ENCODE data around the gene ELF5. TPM values are rescaled to one million over a fixed set of nuclear protein-coding genes. Genes with fewer than 3 reads are reported as not detected.

Gene ELF5
- total and polyA plus RNA-seq, 10 of the 15 experiments (the other 5 are each of a cell fraction or from before 2014, with no cell fraction given) = not detected

GRCh38 chr11:34492806-34493414, 20.7 kb downstream of the ELF5 start:
- Histone ChIP-seq H2AFZ (ENCODE audit: control insufficient read depth, low read depth, low read length) (no peak overlapping the region), H3K79me2 (ENCODE audit: control insufficient read depth, insufficient read depth, low read length) (no peaks in the 10 kb centered on the region), H3K9me3 (replicated peaks; ENCODE audit: control insufficient read depth, insufficient read depth, low read length) (no peaks in the 10 kb centered on the region), H3K27me3 (replicated peaks in 1 of 2; ENCODE audit: control insufficient read depth in 2 of 2, insufficient read depth in 2 of 2, low read length in 1 of 2) (no peaks in the 10 kb centered on the region; a peak in 2 of 4 replicates), H4K20me1 (ENCODE audit: control insufficient read depth, insufficient read depth) (no peaks in the 10 kb centered on the region), H3K4me1 (ENCODE audit: control insufficient read depth, insufficient read depth, low read length) (peaks cover 4% of the 10 kb centered on the region; the same call in 1 of the 2 replicates), H3K9ac (ENCODE audit: control insufficient read depth, insufficient read depth, low read length) (no peak overlapping the region), H3K4me2 (ENCODE audit: control insufficient read depth, insufficient read depth) (no peak overlapping the region), H3K4me3 (no peak overlapping the region), H3K36me3 (ENCODE audit: control insufficient read depth in 2 of 2, insufficient read depth in 2 of 2, low read length in 1 of 2) (no peaks in the 10 kb centered on the region), H3K27ac (ENCODE audit: control insufficient read depth, insufficient read depth) (no peak overlapping the region)
- POLR2A ChIA-PET = no interaction called here
- TF ChIP-seq ZNF24 (IDR thresholded peaks at IDR 0.05) (no peak), ZNF207 (IDR thresholded peaks at IDR 0.05; ENCODE audit: borderline replicate concordance) (no peak), ZBTB33 (IDR thresholded peaks at IDR 0.05) (no peak), HSF1 (IDR thresholded peaks at IDR 0.05; ENCODE audit: low read depth, low read length) (no peak), CREB1 (IDR thresholded peaks at IDR 0.05; ENCODE audit: low read depth) (no peak), CTCF (IDR thresholded peaks at IDR 0.05 in 2 of 3, conservative IDR thresholded peaks at IDR 0.05 in 1 of 3; ENCODE audit: control insufficient read depth in 2 of 3, extremely low read depth in 1 of 3, insufficient read depth in 1 of 3, low read depth in 3 of 3, low read length in 3 of 3) (peak; percentile 54 to 81 (median 64); a peak in 5 of 6 replicates), RAD21 (IDR thresholded peaks at IDR 0.05; ENCODE audit: insufficient read depth, low read depth, low read length) (peak; percentile 82), SMC3 (IDR thresholded peaks at IDR 0.05; ENCODE audit: borderline replicate concordance, low read length) (peak; percentile 69; the same call in 1 of the 2 replicates)
- RAD21 ChIA-PET (ENCODE audit: unreplicated experiment) = interaction anchor here (1.0 to 1.7 kb wide), 4 partner anchors 125 to 486 kb away, joined by 3 to 17 read pairs (median 6); no protein-coding TSS in a partner anchor
- intact Hi-C loops (cut with micrococcal nuclease; ENCODE audit: unreplicated experiment) (loop anchor here (1.0 to 10.0 kb wide), 4 partner anchors 127 to 638 kb away; no protein-coding TSS in a partner anchor), in situ Hi-C loops (cut with MboI) (loop anchor here (5.0 to 25.0 kb wide), 3 partner anchors 126 to 648 kb away; no protein-coding TSS in a partner anchor)
- WGBS (ENCODE audit: insufficient coverage, insufficient replicate concordance, low lambda C conversion rate, missing lambda C conversion rate) = 25% methylated on average over 8 of the region's 8 CpGs
- SMC1A ChIA-PET (ENCODE audit: uncharacterized antibody, unreplicated experiment) = interaction anchor here (0.8 to 3.4 kb wide), 10 partner anchors 18 to 319 kb away, joined by 3 to 34 read pairs (median 3); partner anchors contain the start of gene CAT
- no TSS peak for BruUV-seq (replicated peaks)
- ATAC-seq (peak; percentile 77), DNase-seq (ENCODE audit: low read depth, low spot score) (no peak), FAIRE-seq (peak; percentile 78)
- CTCF ChIA-PET = interaction anchor here (0.5 to 10.5 kb wide), 23 partner anchors 9 to 522 kb away, joined by 3 to 177 read pairs (median 4); no protein-coding TSS in a partner anchor
